GM23338 (cell line): Measurements from ENCODE around the gene PDE4D. TPM values are rescaled to one million over a fixed set of nuclear protein-coding genes. Genes with fewer than 3 reads are reported as not detected.

Experiments
- ATAC-seq: fragments of 200-7000 bp; cut with Tn5 transposase; 3 replicates; pipeline ENCODE4 v1.9.1; 2020
- DNase-seq: peaks from one replicate; pipeline ENCODE4 v3.0.0-alpha.2; 2015; ENCODE audit warnings: low spot score
- H2AFZ ChIP-seq: fragments of 200-600 bp; sonication (generic); 2 replicates; pipeline ENCODE4 v1.8.0; 2016; ENCODE audit warnings: antibody characterized with exemption, mild to moderate bottlenecking, moderate library complexity
- H3F3A ChIP-seq: fragments of 200-600 bp; sonication (generic); replicated peaks from 2 replicates; pipeline ENCODE4 v1.8.0; 2017; ENCODE audit warnings: antibody characterized with exemption, mixed run types, low read depth
- H3K27ac ChIP-seq: fragments of 200-600 bp; sonication (generic); 2 replicates; pipeline ENCODE4 v1.6.1; 2016; ENCODE audit warnings: low read depth
- H3K27me3 ChIP-seq: fragments of 200-600 bp; sonication (generic); 2 replicates; pipeline ENCODE4 v1.8.0; 2016; ENCODE audit warnings: mild to moderate bottlenecking, mixed run types, moderate library complexity; ENCODE audit not compliant: insufficient read depth
- H3K36me3 ChIP-seq: fragments of 200-600 bp; sonication (generic); 2 replicates; pipeline ENCODE4 v1.8.0; 2016; ENCODE audit warnings: mild to moderate bottlenecking; ENCODE audit not compliant: insufficient read depth
- H3K4me1 ChIP-seq: fragments of 200-600 bp; sonication (generic); 2 replicates; pipeline ENCODE4 v1.8.0; 2016; ENCODE audit warnings: mild to moderate bottlenecking, moderate library complexity; ENCODE audit not compliant: insufficient read depth
- H3K4me2 ChIP-seq: fragments of 200-600 bp; sonication (generic); 2 replicates; pipeline ENCODE4 v1.7.1; 2017; ENCODE audit warnings: mixed run types
- H3K4me3 ChIP-seq: fragments of 200-600 bp; sonication (generic); 2 replicates; pipeline ENCODE4 v1.6.1; 2016; ENCODE audit warnings: mixed run types
- H3K79me2 ChIP-seq: fragments of 200-600 bp; sonication (generic); replicated peaks from 2 replicates; pipeline ENCODE4 v1.8.0; 2017; ENCODE audit warnings: mild to moderate bottlenecking; ENCODE audit not compliant: insufficient read depth
- H3K9me2 ChIP-seq: fragments of 200-600 bp; sonication (generic); 2 replicates; pipeline ENCODE4 v1.8.0; 2017; ENCODE audit not compliant: insufficient read depth
- H4K20me1 ChIP-seq: fragments of 200-600 bp; sonication (generic); replicated peaks from 2 replicates; pipeline ENCODE4 v1.8.0; 2017; ENCODE audit warnings: mild to moderate bottlenecking; ENCODE audit not compliant: insufficient read depth
- H3K27ac Mint-ChIP-seq: 2 replicates; pipeline ENCODE4 v1.8.0; 2020; ENCODE audit warnings: inconsistent platforms, mild to moderate bottlenecking, moderate library complexity, mixed read lengths
- H3K27me3 Mint-ChIP-seq: 3 replicates; pipeline ENCODE4 v1.8.0; 2022; ENCODE audit warnings: low read depth, mild to moderate bottlenecking, moderate library complexity, mixed read lengths, inconsistent platforms; ENCODE audit not compliant: insufficient read depth, poor library complexity
- H3K36me3 Mint-ChIP-seq: 3 replicates; pipeline ENCODE4 v1.8.0; 2021; ENCODE audit warnings: low read depth, mild to moderate bottlenecking, inconsistent platforms, moderate library complexity, mixed read lengths
- H3K4me1 Mint-ChIP-seq: 3 replicates; pipeline ENCODE4 v1.8.0; 2020; ENCODE audit warnings: mild to moderate bottlenecking, inconsistent platforms, mixed read lengths
- H3K4me3 Mint-ChIP-seq: 3 replicates; pipeline ENCODE4 v1.8.0; 2021; ENCODE audit warnings: moderate library complexity, mild to moderate bottlenecking, inconsistent platforms, mixed read lengths
- H3K9me3 Mint-ChIP-seq: 3 replicates; pipeline ENCODE4 v1.8.0; 2020; ENCODE audit warnings: moderate library complexity, mild to moderate bottlenecking, inconsistent platforms, mixed read lengths
- CREB1 ChIP-seq: fragments of 250-450 bp; sonication (Bioruptor Pico); IDR thresholded peaks from 2 replicates; pipeline ENCODE4 v1.5.0; 2020; ENCODE audit warnings: low read depth, mild to moderate bottlenecking, moderate library complexity
- EZH2 ChIP-seq: fragments of 200-600 bp; sonication (generic); IDR thresholded peaks from one replicate; pipeline ENCODE4 v1.8.0; 2017; ENCODE audit warnings: antibody characterized with exemption, mild to moderate bottlenecking, low read depth; ENCODE audit not compliant: unreplicated experiment
- EZH2phosphoT487 ChIP-seq: fragments of 200-600 bp; sonication (generic); IDR thresholded peaks from one replicate; pipeline ENCODE4 v1.8.1; 2018; ENCODE audit warnings: antibody characterized with exemption; ENCODE audit not compliant: unreplicated experiment
- JUNB ChIP-seq: IDR thresholded peaks from one replicate; pipeline ENCODE4 v1.6.1; 2016; ENCODE audit warnings: antibody characterized with exemption; ENCODE audit not compliant: unreplicated experiment
- NANOG ChIP-seq: IDR thresholded peaks from 2 replicates; pipeline ENCODE4 v1.6.1; 2016; ENCODE audit warnings: antibody characterized with exemption, borderline replicate concordance
- POLR2AphosphoS5 ChIP-seq: IDR thresholded peaks from 2 replicates; pipeline ENCODE4 v1.6.1; 2016; ENCODE audit warnings: antibody characterized with exemption, low read depth
- STAT1 ChIP-seq: IDR thresholded peaks from one replicate; pipeline ENCODE4 v1.6.1; 2016; ENCODE audit warnings: antibody characterized with exemption; ENCODE audit not compliant: unreplicated experiment
- ZNF114 ChIP-seq: fragments of 250-450 bp; sonication (Bioruptor Pico); IDR thresholded peaks from 2 replicates; pipeline ENCODE4 v1.5.0; 2020; ENCODE audit warnings: mild to moderate bottlenecking, moderate library complexity
- ZNF331 ChIP-seq: fragments of 250-450 bp; sonication (Bioruptor Pico); IDR thresholded peaks from 2 replicates; pipeline ENCODE4 v1.5.0; 2020; ENCODE audit warnings: low read depth, mild to moderate bottlenecking, moderate library complexity
- polyA plus RNA-seq: library from polyadenylated mRNA; unstranded; fragments of >200 nt; fragmentation: Nextera tagmentation; extraction: Ambion mirVana; gene quantifications from 2 replicates; pipeline ENCODE4 v1.2.1, GENCODE V29; 2016
- total RNA-seq: library from RNA; depleted of rRNA; stranded (reverse); fragments of >200 nt; shearing (Covaris generic); gene quantifications from 2 replicates; pipeline ENCODE4 v1.2.3, GENCODE V29; 2014
- TF ChIP-seq, protein P1 (sequence below), 2 experiments: fragments of 200-600 bp in 1 of 2; sonication (generic) in 1 of 2; conservative IDR thresholded peaks; 2 replicates each; pipeline versions ENCODE4 v1.5.1 to v1.6.1; 2016 to 2017; ENCODE audit warnings: antibody characterized with exemption in 2 of 2, low read depth in 2 of 2, mild to moderate bottlenecking in 2 of 2, moderate library complexity in 1 of 2
- TF ChIP-seq, protein P2 (sequence below): IDR thresholded peaks from 2 replicates; pipeline ENCODE4 v1.6.1; 2016; ENCODE audit warnings: antibody characterized with exemption
- TF ChIP-seq, protein P3 (sequence below): fragments of 250-450 bp; sonication (Bioruptor Pico); IDR thresholded peaks from 2 replicates; pipeline ENCODE4 v1.5.0; 2020; ENCODE audit warnings: mild to moderate bottlenecking, moderate library complexity
- TF ChIP-seq, protein P4 (sequence below): IDR thresholded peaks from one replicate; pipeline ENCODE4 v1.6.1; 2018; ENCODE audit warnings: antibody characterized with exemption; ENCODE audit not compliant: unreplicated experiment

PDE4D gene
- total and polyA plus RNA-seq, 2 experiments from 2014 or later = 2.1 to 4.7 TPM

DNA sequence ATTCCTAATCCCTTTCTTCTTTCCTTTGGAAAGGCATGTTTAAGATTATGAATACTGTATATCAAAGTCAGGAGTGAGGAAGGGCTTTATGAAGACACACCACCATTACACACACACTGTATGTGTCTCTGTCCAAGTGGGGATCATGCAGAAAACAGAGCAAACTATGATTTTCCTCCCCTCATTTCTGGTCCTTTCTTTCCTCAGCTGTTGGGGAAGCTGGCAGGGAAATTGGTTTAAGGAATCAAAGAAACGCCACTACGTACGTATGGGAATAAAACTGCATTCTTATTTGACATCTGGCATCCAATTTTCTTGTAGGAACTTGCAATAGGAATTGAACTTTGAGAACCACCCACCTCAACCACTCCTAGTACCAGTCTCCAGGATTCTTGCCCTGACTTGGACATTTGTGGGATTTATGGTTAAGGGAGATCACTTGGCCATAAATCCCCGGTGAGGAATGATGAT lies 125.8 kb downstream of the PDE4D start:
- Mint-ChIP-seq H3K27me3 (peaks cover 20% of the 10 kb centered on the region), H3K36me3 (no peaks in the 10 kb centered on the region), H3K4me1 (peaks cover 17% of the 10 kb centered on the region), H3K9me3 (no peaks in the 10 kb centered on the region), H3K4me3 (peak overlapping the region; percentile 75), H3K27ac (no peak overlapping the region; the same call in 1 of the 2 replicates)
- Histone ChIP-seq H2AFZ (peak overlapping the region; percentile 99), H3K79me2 (no peaks in the 10 kb centered on the region), H3K4me3 (peak overlapping the region; percentile 68), H3K4me2 (peak overlapping the region; percentile 96), H3K36me3 (no peaks in the 10 kb centered on the region), H3K27ac (no peak overlapping the region), H3K4me1 (peaks cover 8% of the 10 kb centered on the region), H3K27me3 (peaks cover 35% of the 10 kb centered on the region), H3K9me2 (no peaks in the 10 kb centered on the region), H4K20me1 (no peaks in the 10 kb centered on the region), H3F3A (no peaks in the 10 kb centered on the region)
- ATAC-seq (no peak), DNase-seq (no peak)
- TF ChIP-seq POLR2AphosphoS5 (no peak), ZNF114 (CRISPR knock-in tag) (no peak), CREB1 (CRISPR knock-in tag) (no peak), ZNF331 (CRISPR knock-in tag) (no peak), NANOG (no peak), JUNB (no peak), EZH2 (no peak), STAT1 (no peak), EZH2phosphoT487 (no peak)
- TF ChIP-seq, protein P1, sequence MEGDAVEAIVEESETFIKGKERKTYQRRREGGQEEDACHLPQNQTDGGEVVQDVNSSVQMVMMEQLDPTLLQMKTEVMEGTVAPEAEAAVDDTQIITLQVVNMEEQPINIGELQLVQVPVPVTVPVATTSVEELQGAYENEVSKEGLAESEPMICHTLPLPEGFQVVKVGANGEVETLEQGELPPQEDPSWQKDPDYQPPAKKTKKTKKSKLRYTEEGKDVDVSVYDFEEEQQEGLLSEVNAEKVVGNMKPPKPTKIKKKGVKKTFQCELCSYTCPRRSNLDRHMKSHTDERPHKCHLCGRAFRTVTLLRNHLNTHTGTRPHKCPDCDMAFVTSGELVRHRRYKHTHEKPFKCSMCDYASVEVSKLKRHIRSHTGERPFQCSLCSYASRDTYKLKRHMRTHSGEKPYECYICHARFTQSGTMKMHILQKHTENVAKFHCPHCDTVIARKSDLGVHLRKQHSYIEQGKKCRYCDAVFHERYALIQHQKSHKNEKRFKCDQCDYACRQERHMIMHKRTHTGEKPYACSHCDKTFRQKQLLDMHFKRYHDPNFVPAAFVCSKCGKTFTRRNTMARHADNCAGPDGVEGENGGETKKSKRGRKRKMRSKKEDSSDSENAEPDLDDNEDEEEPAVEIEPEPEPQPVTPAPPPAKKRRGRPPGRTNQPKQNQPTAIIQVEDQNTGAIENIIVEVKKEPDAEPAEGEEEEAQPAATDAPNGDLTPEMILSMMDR (conservative IDR thresholded peaks at IDR 0.05; ENCODE audit: low read depth in 2 of 2) = no peak
- TF ChIP-seq, protein P2, sequence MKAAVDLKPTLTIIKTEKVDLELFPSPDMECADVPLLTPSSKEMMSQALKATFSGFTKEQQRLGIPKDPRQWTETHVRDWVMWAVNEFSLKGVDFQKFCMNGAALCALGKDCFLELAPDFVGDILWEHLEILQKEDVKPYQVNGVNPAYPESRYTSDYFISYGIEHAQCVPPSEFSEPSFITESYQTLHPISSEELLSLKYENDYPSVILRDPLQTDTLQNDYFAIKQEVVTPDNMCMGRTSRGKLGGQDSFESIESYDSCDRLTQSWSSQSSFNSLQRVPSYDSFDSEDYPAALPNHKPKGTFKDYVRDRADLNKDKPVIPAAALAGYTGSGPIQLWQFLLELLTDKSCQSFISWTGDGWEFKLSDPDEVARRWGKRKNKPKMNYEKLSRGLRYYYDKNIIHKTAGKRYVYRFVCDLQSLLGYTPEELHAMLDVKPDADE = no peak
- TF ChIP-seq, protein P3, sequence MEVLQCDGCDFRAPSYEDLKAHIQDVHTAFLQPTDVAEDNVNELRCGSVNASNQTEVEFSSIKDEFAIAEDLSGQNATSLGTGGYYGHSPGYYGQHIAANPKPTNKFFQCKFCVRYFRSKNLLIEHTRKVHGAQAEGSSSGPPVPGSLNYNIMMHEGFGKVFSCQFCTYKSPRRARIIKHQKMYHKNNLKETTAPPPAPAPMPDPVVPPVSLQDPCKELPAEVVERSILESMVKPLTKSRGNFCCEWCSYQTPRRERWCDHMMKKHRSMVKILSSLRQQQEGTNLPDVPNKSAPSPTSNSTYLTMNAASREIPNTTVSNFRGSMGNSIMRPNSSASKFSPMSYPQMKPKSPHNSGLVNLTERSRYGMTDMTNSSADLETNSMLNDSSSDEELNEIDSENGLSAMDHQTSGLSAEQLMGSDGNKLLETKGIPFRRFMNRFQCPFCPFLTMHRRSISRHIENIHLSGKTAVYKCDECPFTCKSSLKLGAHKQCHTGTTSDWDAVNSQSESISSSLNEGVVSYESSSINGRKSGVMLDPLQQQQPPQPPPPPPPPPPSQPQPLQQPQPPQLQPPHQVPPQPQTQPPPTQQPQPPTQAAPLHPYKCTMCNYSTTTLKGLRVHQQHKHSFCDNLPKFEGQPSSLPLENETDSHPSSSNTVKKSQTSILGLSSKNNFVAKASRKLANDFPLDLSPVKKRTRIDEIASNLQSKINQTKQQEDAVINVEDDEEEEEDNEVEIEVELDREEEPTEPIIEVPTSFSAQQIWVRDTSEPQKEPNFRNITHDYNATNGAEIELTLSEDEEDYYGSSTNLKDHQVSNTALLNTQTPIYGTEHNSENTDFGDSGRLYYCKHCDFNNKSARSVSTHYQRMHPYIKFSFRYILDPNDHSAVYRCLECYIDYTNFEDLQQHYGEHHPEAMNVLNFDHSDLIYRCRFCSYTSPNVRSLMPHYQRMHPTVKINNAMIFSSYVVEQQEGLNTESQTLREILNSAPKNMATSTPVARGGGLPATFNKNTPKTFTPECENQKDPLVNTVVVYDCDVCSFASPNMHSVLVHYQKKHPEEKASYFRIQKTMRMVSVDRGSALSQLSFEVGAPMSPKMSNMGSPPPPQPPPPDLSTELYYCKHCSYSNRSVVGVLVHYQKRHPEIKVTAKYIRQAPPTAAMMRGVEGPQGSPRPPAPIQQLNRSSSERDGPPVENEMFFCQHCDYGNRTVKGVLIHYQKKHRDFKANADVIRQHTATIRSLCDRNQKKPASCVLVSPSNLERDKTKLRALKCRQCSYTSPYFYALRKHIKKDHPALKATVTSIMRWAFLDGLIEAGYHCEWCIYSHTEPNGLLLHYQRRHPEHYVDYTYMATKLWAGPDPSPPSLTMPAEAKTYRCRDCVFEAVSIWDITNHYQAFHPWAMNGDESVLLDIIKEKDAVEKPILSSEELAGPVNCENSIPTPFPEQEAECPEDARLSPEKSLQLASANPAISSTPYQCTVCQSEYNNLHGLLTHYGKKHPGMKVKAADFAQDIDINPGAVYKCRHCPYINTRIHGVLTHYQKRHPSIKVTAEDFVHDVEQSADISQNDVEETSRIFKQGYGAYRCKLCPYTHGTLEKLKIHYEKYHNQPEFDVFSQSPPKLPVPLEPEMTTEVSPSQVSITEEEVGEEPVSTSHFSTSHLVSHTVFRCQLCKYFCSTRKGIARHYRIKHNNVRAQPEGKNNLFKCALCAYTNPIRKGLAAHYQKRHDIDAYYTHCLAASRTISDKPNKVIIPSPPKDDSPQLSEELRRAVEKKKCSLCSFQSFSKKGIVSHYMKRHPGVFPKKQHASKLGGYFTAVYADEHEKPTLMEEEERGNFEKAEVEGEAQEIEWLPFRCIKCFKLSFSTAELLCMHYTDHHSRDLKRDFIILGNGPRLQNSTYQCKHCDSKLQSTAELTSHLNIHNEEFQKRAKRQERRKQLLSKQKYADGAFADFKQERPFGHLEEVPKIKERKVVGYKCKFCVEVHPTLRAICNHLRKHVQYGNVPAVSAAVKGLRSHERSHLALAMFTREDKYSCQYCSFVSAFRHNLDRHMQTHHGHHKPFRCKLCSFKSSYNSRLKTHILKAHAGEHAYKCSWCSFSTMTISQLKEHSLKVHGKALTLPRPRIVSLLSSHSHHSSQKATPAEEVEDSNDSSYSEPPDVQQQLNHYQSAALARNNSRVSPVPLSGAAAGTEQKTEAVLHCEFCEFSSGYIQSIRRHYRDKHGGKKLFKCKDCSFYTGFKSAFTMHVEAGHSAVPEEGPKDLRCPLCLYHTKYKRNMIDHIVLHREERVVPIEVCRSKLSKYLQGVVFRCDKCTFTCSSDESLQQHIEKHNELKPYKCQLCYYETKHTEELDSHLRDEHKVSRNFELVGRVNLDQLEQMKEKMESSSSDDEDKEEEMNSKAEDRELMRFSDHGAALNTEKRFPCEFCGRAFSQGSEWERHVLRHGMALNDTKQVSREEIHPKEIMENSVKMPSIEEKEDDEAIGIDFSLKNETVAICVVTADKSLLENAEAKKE = no peak
- TF ChIP-seq, protein P4, sequence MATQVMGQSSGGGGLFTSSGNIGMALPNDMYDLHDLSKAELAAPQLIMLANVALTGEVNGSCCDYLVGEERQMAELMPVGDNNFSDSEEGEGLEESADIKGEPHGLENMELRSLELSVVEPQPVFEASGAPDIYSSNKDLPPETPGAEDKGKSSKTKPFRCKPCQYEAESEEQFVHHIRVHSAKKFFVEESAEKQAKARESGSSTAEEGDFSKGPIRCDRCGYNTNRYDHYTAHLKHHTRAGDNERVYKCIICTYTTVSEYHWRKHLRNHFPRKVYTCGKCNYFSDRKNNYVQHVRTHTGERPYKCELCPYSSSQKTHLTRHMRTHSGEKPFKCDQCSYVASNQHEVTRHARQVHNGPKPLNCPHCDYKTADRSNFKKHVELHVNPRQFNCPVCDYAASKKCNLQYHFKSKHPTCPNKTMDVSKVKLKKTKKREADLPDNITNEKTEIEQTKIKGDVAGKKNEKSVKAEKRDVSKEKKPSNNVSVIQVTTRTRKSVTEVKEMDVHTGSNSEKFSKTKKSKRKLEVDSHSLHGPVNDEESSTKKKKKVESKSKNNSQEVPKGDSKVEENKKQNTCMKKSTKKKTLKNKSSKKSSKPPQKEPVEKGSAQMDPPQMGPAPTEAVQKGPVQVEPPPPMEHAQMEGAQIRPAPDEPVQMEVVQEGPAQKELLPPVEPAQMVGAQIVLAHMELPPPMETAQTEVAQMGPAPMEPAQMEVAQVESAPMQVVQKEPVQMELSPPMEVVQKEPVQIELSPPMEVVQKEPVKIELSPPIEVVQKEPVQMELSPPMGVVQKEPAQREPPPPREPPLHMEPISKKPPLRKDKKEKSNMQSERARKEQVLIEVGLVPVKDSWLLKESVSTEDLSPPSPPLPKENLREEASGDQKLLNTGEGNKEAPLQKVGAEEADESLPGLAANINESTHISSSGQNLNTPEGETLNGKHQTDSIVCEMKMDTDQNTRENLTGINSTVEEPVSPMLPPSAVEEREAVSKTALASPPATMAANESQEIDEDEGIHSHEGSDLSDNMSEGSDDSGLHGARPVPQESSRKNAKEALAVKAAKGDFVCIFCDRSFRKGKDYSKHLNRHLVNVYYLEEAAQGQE = no peak
